Osteocyte (in vitro differentiated cells): ENCODE data around the gene HOXD10. TPM values are rescaled to one million over a fixed set of nuclear protein-coding genes. Genes with fewer than 3 reads are reported as not detected.

Experiments
- DNase-seq: peaks from one replicate; pipeline ENCODE4 v3.0.0; 2021; ENCODE audit warnings: mixed read lengths; ENCODE audit not compliant: unreplicated experiment; ENCODE audit errors: extremely low spot score
- H3K27ac Mint-ChIP-seq: one replicate; pipeline ENCODE4 v1.8.0; 2021; ENCODE audit warnings: mild to moderate bottlenecking, mixed read lengths; ENCODE audit not compliant: unreplicated experiment
- H3K27me3 Mint-ChIP-seq: one replicate; pipeline ENCODE4 v1.8.0; 2021; ENCODE audit warnings: mixed read lengths; ENCODE audit not compliant: unreplicated experiment
- H3K36me3 Mint-ChIP-seq: one replicate; pipeline ENCODE4 v1.8.0; 2021; ENCODE audit warnings: mixed read lengths; ENCODE audit not compliant: unreplicated experiment
- H3K4me1 Mint-ChIP-seq: one replicate; pipeline ENCODE4 v1.8.0; 2021; ENCODE audit warnings: mixed read lengths; ENCODE audit not compliant: unreplicated experiment
- H3K4me3 Mint-ChIP-seq: one replicate; pipeline ENCODE4 v1.8.0; 2021; ENCODE audit warnings: mild to moderate bottlenecking, moderate library complexity, mixed read lengths; ENCODE audit not compliant: unreplicated experiment
- H3K9me3 Mint-ChIP-seq: one replicate; pipeline ENCODE4 v1.8.0; 2021; ENCODE audit warnings: mixed read lengths; ENCODE audit not compliant: unreplicated experiment
- CTCF ChIP-seq: fragments of 200-600 bp; sonication (generic); IDR thresholded peaks from 2 replicates; pipeline ENCODE4 v1.5.0; 2021; ENCODE audit warnings: antibody characterized with exemption, mild to moderate bottlenecking, moderate library complexity
- total RNA-seq: library from RNA; stranded (reverse); gene quantifications from 2 replicates; pipeline ENCODE4 v1.2.1, GENCODE V29; 2021

Gene HOXD10
- total RNA-seq, 1 donor from 2014 or later, result not detected

- H3K27ac Mint-ChIP-seq, result no peak overlapping the region
- H3K4me1 Mint-ChIP-seq, result peaks cover 26% of the 10 kb centered on the region
- H3K27me3 Mint-ChIP-seq, result peaks cover 90% of the 10 kb centered on the region
- H3K4me3 Mint-ChIP-seq, result no peak overlapping the region
- H3K9me3 Mint-ChIP-seq, result no peaks in the 10 kb centered on the region
- no peak for DNase-seq
- H3K36me3 Mint-ChIP-seq, result no peaks in the 10 kb centered on the region
- no peak for TF ChIP-seq CTCF
These were observed 26.7 kb upstream of the HOXD10 start for GRCh38 chr2:176089843-176090395.

- DNase-seq, result no peak
- Mint-ChIP-seq H3K4me3 (no peak overlapping the region), H3K27ac (no peak overlapping the region), H3K36me3 (no peaks in the 10 kb centered on the region), H3K9me3 (no peaks in the 10 kb centered on the region), H3K4me1 (peaks cover 26% of the 10 kb centered on the region), H3K27me3 (peaks cover 91% of the 10 kb centered on the region)
- no peak for TF ChIP-seq CTCF
These were observed 25.7 kb upstream of the HOXD10 start for GRCh38 chr2:176090862-176091261.

GRCh38 chr2:176091329-176092258 lies 25.0 kb upstream of the HOXD10 start:
- Mint-ChIP-seq H3K4me1 (peaks cover 27% of the 10 kb centered on the region), H3K27me3 (peaks cover 92% of the 10 kb centered on the region), H3K27ac (no peak overlapping the region), H3K9me3 (no peaks in the 10 kb centered on the region), H3K36me3 (no peaks in the 10 kb centered on the region), H3K4me3 (peak overlapping the region; percentile 58)
- peak; percentile 57 for DNase-seq
- no peak for TF ChIP-seq CTCF

- H3K9me3 Mint-ChIP-seq, result no peaks in the 10 kb centered on the region
- H3K27ac Mint-ChIP-seq, result no peak within 1 kb of the TSS
These were observed 24.1 kb upstream of the HOXD10 start, which contains the start of gene HOXD13 for GRCh38 chr2:176092270-176093144. TSS of gene HOXD13 (plus strand) at chr2:176092721. CDS start at chr2:176092891, 170 bp downstream.

More at GRCh38 chr2:176092270-176093144, 24.1 kb upstream of the HOXD10 start, which contains the start of gene HOXD13:
- H3K27me3 Mint-ChIP-seq, result peaks cover 91% of the 10 kb centered on the region
- H3K36me3 Mint-ChIP-seq, result no peaks in the 10 kb centered on the region
- peaks cover 34% of the 10 kb centered on the region for H3K4me1 Mint-ChIP-seq
- peak; percentile 82 for DNase-seq
- H3K4me3 Mint-ChIP-seq, result peak within 1 kb of the TSS; percentile 58
- TF ChIP-seq CTCF, result no peak
